Globus pallidus (tissue), 1 donor: ENCODE data around the gene MIB2.
"Not testable (repeated sequence)": the region's sequence is repeated elsewhere in the genome, so short reads cannot be mapped to it uniquely, and the experiment has no call there.

Experiments used
- DNase-seq: peaks from one replicate; pipeline ENCODE4 v3.0.0-alpha.2; 2015; ENCODE audit warnings: low spot score

Gene MIB2

GRCh38 chr1:1627261-1627828 is 12.0 kb downstream of the MIB2 start:
- DNase-seq: no peak

- no peak for DNase-seq
Observed at GRCh38 chr1:1627829-1628753, 12.8 kb downstream of the MIB2 start.

GRCh38 chr1:1628754-1629429 is 13.6 kb downstream of the MIB2 start:
- DNase-seq: no peak

GRCh38 chr1:1629430-1630190 is 14.3 kb downstream of the MIB2 start:
- DNase-seq: no peak

- DNase-seq: no peak
Observed at GRCh38 chr1:1630191-1630964, 15.1 kb downstream of the MIB2 start.

GRCh38 chr1:1630965-1631781 is 15.9 kb downstream of the MIB2 start:
- peak; percentile 33 for DNase-seq

- no peak for DNase-seq
Observed at GRCh38 chr1:1631782-1632420, 16.6 kb downstream of the MIB2 start, which contains the start of gene MMP23B. TSS of gene MMP23B (plus strand) at chr1:1632173. CDS start at chr1:1632219, 46 bp downstream.

GRCh38 chr1:1633409-1633808 is 18.1 kb downstream of the MIB2 start:
- not testable (repeated sequence) for DNase-seq

GRCh38 chr1:1634613-1635012 is 19.3 kb downstream of the MIB2 start:
- DNase-seq: not testable (repeated sequence)

- DNase-seq: not testable (repeated sequence)
Observed at GRCh38 chr1:1636621-1637478, 21.6 kb downstream of the MIB2 start.

GRCh38 chr1:1637479-1637875 is 22.2 kb downstream of the MIB2 start:
- DNase-seq: not testable (repeated sequence)

GRCh38 chr1:1638528-1638927 is 23.2 kb downstream of the MIB2 start:
- not testable (repeated sequence) for DNase-seq

GRCh38 chr1:1639368-1639767 is 24.1 kb downstream of the MIB2 start:
- DNase-seq: not testable (repeated sequence)

- not testable (repeated sequence) for DNase-seq
Observed at GRCh38 chr1:1640081-1640480, 24.8 kb downstream of the MIB2 start.

- not testable (repeated sequence) for DNase-seq
Observed at GRCh38 chr1:1640711-1641461, 25.6 kb downstream of the MIB2 start.

GRCh38 chr1:1646326-1646725 is 31.0 kb downstream of the MIB2 start:
- not testable (repeated sequence) for DNase-seq

GRCh38 chr1:1647567-1648241 is 32.4 kb downstream of the MIB2 start:
- DNase-seq: not testable (repeated sequence)
